Loucy (cell line): ENCODE data around the gene DDB1.

Experiments
- EZH2phosphoT487 ChIP-seq: fragments of 200-600 bp; IDR thresholded peaks from 2 replicates; pipeline ENCODE4 v1.6.1; 2018; ENCODE audit warnings: antibody characterized with exemption, mild to moderate bottlenecking, moderate library complexity, borderline replicate concordance
- TF ChIP-seq, protein P1 (sequence below): fragments of 200-600 bp; sonication (generic); conservative IDR thresholded peaks from 2 replicates; pipeline ENCODE4 v1.5.1; 2014; ENCODE audit warnings: mild to moderate bottlenecking, antibody characterized with exemption, low read length

DNA sequence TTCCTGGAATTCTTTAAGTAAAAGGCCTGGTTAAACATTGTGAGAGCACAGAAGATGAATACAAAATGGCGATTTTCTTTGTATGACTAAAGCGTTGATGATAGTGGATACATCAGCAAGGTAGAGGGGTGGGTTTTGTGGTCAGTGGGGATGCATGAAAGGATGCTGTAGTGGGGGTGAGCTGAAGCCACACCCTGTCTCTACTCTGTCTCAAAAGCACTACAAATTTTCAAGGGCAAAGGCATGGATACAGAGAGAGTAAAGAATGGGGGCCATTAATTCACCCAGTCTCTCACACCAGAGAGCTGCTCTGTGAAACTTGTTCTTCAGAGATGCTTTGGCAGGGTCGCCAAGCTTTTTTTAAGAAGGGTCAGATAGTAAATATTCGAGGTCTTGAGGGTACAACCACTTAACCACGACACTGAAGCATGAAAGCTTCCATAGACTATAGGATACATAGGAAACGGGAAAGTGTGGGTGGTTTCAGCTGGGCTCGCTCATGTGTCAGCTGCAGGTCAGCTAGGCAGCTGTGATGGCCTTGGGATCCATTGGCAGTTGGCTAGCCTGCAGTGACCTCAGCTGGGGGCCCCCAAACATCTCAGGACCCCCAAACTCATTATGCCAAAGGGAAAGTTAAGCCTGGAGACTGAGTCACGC lies 37.6 kb upstream of the DDB1 start:
- TF ChIP-seq, protein P1, sequence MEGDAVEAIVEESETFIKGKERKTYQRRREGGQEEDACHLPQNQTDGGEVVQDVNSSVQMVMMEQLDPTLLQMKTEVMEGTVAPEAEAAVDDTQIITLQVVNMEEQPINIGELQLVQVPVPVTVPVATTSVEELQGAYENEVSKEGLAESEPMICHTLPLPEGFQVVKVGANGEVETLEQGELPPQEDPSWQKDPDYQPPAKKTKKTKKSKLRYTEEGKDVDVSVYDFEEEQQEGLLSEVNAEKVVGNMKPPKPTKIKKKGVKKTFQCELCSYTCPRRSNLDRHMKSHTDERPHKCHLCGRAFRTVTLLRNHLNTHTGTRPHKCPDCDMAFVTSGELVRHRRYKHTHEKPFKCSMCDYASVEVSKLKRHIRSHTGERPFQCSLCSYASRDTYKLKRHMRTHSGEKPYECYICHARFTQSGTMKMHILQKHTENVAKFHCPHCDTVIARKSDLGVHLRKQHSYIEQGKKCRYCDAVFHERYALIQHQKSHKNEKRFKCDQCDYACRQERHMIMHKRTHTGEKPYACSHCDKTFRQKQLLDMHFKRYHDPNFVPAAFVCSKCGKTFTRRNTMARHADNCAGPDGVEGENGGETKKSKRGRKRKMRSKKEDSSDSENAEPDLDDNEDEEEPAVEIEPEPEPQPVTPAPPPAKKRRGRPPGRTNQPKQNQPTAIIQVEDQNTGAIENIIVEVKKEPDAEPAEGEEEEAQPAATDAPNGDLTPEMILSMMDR: no peak
- TF ChIP-seq EZH2phosphoT487: no peak
